ENCODE measurements around the gene SMIM35.
A peak's percentile ranks its signal among the peaks of the same experiment; 100 is the strongest.

The SMIM35 gene

DNA sequence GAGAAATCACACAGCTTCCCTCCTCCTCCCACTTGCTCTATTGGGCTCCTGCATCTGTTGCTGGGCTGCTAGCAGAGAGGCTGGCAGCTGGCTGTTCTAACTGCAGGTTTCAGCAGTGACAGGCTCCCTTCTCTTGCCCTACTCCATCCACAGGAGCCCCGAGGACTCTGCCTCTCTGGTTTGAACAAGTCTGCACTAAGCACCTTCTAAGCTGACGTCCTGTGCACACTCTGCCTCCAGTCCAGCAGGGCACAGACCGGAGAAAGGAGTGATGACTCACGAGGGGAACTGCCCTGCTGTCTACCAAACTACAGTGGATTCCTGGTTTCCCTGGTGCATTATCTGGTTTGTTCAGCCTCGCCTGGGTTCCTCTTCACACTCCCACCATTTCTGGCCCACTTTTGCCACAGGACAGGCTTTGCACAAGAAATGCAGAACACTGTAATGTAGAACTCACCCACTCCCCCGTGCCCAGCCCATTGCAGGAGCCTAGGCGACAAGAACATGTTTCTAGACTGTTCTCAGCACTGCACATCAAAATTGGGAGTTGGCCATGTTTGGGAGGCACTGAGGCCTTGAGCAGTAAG is 74.6 kb downstream of the SMIM35 start:
- Histone ChIP-seq H3K9ac (ENCODE audit: low read length) (peak overlapping the region; percentile 68), H3K4me3 (ENCODE audit: insufficient read depth, low read length, poor library complexity, severe bottlenecking) (no peak overlapping the region)

DNA sequence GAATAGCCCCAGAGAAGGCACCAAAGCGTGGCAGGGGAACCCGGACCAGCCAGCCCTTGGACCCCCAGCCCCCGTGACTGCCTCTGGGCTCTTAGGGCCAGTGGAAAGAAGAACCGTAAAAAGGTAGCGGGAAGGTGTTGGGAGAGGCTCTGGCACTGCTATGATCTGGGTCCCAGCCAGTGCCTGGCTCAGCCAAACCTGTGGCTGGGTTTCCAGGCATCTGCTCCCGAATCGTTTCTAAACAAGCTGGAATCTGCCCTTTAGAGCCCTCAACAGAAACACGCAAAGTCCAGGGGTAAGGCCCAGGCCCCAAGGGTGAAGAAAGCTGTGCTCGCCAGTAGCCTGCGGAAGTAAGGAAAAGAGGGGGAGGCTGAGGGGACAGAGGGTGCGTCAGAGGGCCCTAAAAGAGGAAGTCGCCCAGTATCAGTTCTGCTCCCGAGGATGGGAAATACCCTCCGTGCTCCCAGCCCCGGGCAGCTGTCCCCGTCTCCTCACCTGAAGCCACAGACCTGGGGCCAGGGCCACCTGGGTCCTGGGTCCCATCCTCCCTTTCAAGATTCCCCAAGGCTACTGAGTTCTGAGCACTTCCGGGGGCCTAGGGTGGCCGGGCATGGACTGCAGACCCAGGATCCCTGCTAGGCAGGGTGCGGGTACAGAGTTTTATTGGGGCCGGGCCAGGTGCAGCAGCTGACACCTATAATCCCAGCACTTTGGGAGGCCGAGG is 75.9 kb downstream of the SMIM35 start:
- H3K79me2 ChIP-seq (ENCODE audit: insufficient read depth, low read length) = no peaks in the 10 kb centered on the region
- no peak overlapping the region for H2AFZ ChIP-seq (ENCODE audit: low read depth, low read length, severe bottlenecking)
- peaks cover 60% of the 10 kb centered on the region for H3F3A ChIP-seq (ENCODE audit: insufficient read depth)
- peak overlapping the region; percentile 98 for H3K27ac ChIP-seq (ENCODE audit: low read depth, low read length)
- H3K9ac ChIP-seq (ENCODE audit: low read length) = peak overlapping the region; percentile 68
- H3K9me3 ChIP-seq (ENCODE audit: insufficient read depth, low read length) = no peaks in the 10 kb centered on the region
- peak overlapping the region; percentile 6 for H3K4me3 ChIP-seq (ENCODE audit: insufficient read depth, low read length, poor library complexity, severe bottlenecking)
- H3K36me3 ChIP-seq (ENCODE audit: low read length) = no peaks in the 10 kb centered on the region
- H3K27me3 ChIP-seq (ENCODE audit: low read length) = no peaks in the 10 kb centered on the region
- TF ChIP-seq EZH2phosphoT487 (conservative IDR thresholded peaks at IDR 0.05; ENCODE audit: low read length) (no peak), CTCF (IDR thresholded peaks at IDR 0.05; ENCODE audit: insufficient read depth, low read length, poor library complexity, severe bottlenecking) (no peak)
- H3K4me2 ChIP-seq (ENCODE audit: low read depth, low read length, poor library complexity, severe bottlenecking) = peak overlapping the region; percentile 74
- H4K20me1 ChIP-seq (ENCODE audit: low read depth, low read length) = no peaks in the 10 kb centered on the region
- no peaks in the 10 kb centered on the region for H3K9me2 ChIP-seq (replicated peaks; ENCODE audit: insufficient read depth, low read length)

More for the DNA sequence above, 74.6 kb downstream of the SMIM35 start:
- H3K79me2 ChIP-seq (ENCODE audit: insufficient read depth, low read length) = no peaks in the 10 kb centered on the region
- no peaks in the 10 kb centered on the region for H3K9me2 ChIP-seq (replicated peaks; ENCODE audit: insufficient read depth, low read length)
- H3K27ac ChIP-seq (ENCODE audit: low read depth, low read length) = peak overlapping the region; percentile 98
- H3K36me3 ChIP-seq (ENCODE audit: low read length) = no peaks in the 10 kb centered on the region
- peaks cover 4% of the 10 kb centered on the region; the same call in 1 of the 2 replicates for H3K9me3 ChIP-seq (ENCODE audit: insufficient read depth, low read length)
- no peak overlapping the region for H2AFZ ChIP-seq (ENCODE audit: low read depth, low read length, severe bottlenecking)
- H3K27me3 ChIP-seq (ENCODE audit: low read length) = no peaks in the 10 kb centered on the region
- peak overlapping the region; percentile 74 for H3K4me2 ChIP-seq (ENCODE audit: low read depth, low read length, poor library complexity, severe bottlenecking)
- H4K20me1 ChIP-seq (ENCODE audit: low read depth, low read length) = no peaks in the 10 kb centered on the region
- no peak for TF ChIP-seq CTCF (IDR thresholded peaks at IDR 0.05; ENCODE audit: insufficient read depth, low read length, poor library complexity, severe bottlenecking)
- 0 out of 2 replicates have a peak, but pooled peaks have one; percentile 28 for TF ChIP-seq EZH2phosphoT487 (conservative IDR thresholded peaks at IDR 0.05; ENCODE audit: low read length)
- H3F3A ChIP-seq (ENCODE audit: insufficient read depth) = peaks cover 52% of the 10 kb centered on the region

DNA sequence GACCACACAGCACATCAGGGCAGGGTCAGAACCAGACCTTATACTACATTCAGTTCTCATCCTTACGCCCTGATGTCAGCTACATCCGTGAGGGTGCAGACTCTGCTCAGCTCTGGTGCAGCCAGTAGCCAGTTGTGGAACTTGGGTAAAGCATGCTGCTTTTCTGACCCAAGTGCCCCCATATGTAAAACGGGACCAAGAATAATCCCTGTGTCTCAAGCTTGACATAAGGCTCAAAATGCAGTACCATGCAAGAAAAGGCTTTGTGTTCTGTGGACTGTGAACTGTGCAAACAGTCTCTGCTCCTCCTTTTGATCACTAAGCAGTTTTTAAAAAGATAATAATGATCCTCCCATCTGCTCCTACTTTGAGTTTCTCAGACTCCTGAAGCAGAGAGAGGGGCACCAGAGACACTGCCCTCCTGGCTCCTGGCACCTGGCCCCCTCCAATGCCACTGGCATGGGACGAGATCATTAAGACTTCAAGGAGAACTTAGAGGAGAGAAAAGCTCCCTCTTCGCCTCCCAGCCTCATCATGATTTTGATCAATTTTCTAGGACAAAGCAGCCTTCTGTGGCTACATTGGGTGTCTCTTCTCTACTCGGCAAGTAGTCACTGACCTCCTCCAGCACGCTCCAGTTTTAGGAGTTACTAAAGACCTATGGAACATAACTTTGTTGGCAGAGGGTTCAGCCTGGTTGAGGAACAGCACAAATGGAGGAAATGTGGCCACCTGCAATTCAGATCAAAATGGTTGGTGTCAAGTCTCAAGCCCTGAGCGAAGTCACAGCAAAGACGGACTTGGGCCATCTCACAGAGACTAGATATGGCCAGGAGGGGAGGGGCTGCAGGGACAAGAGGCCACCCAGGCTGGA is 76.7 kb downstream of the SMIM35 start:
- H2AFZ ChIP-seq (ENCODE audit: low read depth, low read length, severe bottlenecking) = no peak overlapping the region
- no peaks in the 10 kb centered on the region for H3K79me2 ChIP-seq (ENCODE audit: insufficient read depth, low read length)

More for the DNA sequence above, 76.7 kb downstream of the SMIM35 start:
- Histone ChIP-seq H3K36me3 (ENCODE audit: low read length) (no peaks in the 10 kb centered on the region), H3K4me3 (ENCODE audit: insufficient read depth, low read length, poor library complexity, severe bottlenecking) (peak overlapping the region; percentile 6), H3K9ac (ENCODE audit: low read length) (peak overlapping the region; percentile 68), H3K9me3 (ENCODE audit: insufficient read depth, low read length) (no peaks in the 10 kb centered on the region), H3K27ac (ENCODE audit: low read depth, low read length) (peak overlapping the region; percentile 98), H3K4me2 (ENCODE audit: low read depth, low read length, poor library complexity, severe bottlenecking) (peak overlapping the region; percentile 74), H3K9me2 (replicated peaks; ENCODE audit: insufficient read depth, low read length) (no peaks in the 10 kb centered on the region), H3F3A (ENCODE audit: insufficient read depth) (peaks cover 60% of the 10 kb centered on the region), H3K27me3 (ENCODE audit: low read length) (no peaks in the 10 kb centered on the region), H4K20me1 (ENCODE audit: low read depth, low read length) (no peaks in the 10 kb centered on the region)
- TF ChIP-seq EZH2phosphoT487 (conservative IDR thresholded peaks at IDR 0.05; ENCODE audit: low read length) (no peak), CTCF (IDR thresholded peaks at IDR 0.05; ENCODE audit: insufficient read depth, low read length, poor library complexity, severe bottlenecking) (no peak)

Data from SU-DHL-6 (cell line).